ENCODE results near the gene FIBP. TPM values are rescaled to one million over a fixed set of nuclear protein-coding genes. Genes with fewer than 3 reads are reported as not detected.

The FIBP gene
- polyA plus RNA-seq, 1 experiment: 126 TPM

- POLR2A ChIA-PET: no interaction called here
- peaks cover 16% of the 10 kb centered on the region; the same call in 1 of the 2 replicates for H3K9me3 ChIP-seq (ENCODE audit: control insufficient read depth, insufficient read depth, low read length)
- DNase-seq (ENCODE audit: low read depth, low spot score): no peak
- H3K27me3 ChIP-seq (ENCODE audit: control insufficient read depth, insufficient read depth, low read length): no peaks in the 10 kb centered on the region
- CTCF ChIA-PET: no interaction called here
- peak overlapping the region; percentile 93 for H3K4me3 ChIP-seq (ENCODE audit: low read depth, low read length)
- H3K27ac ChIP-seq (ENCODE audit: low read depth, low read length): no peak overlapping the region
- no peak for TF ChIP-seq CTCF (IDR thresholded peaks at IDR 0.05; ENCODE audit: low read depth, low read length)
Measured at GRCh38 chr11:65855927-65856363, 32.3 kb downstream of the FIBP start.

GRCh38 chr11:65854852-65855837, 33.1 kb downstream of the FIBP start:
- ChIA-PET CTCF (no interaction called here), POLR2A (no interaction called here)
- DNase-seq (ENCODE audit: low read depth, low spot score): no peak
- peak overlapping the region; percentile 17; the same call in 1 of the 2 replicates for H3K4me3 ChIP-seq (ENCODE audit: low read depth, low read length)
- H3K27me3 ChIP-seq (ENCODE audit: control insufficient read depth, insufficient read depth, low read length): no peaks in the 10 kb centered on the region
- peak overlapping the region; percentile 11 for H3K27ac ChIP-seq (ENCODE audit: low read depth, low read length)
- peaks cover 18% of the 10 kb centered on the region; the same call in 1 of the 2 replicates for H3K9me3 ChIP-seq (ENCODE audit: control insufficient read depth, insufficient read depth, low read length)
- TF ChIP-seq CTCF (IDR thresholded peaks at IDR 0.05; ENCODE audit: low read depth, low read length): no peak

GRCh38 chr11:65854161-65854592, 34.1 kb downstream of the FIBP start:
- ChIA-PET CTCF (interaction anchor here (1.1 kb wide), 1 partner anchor 34 kb away, joined by 3 read pairs; the partner anchor contains the start of gene FIBP), POLR2A (no interaction called here)
- no peak overlapping the region for H3K4me3 ChIP-seq (ENCODE audit: low read depth, low read length)
- no peak overlapping the region for H3K27ac ChIP-seq (ENCODE audit: low read depth, low read length)
- no peak for TF ChIP-seq CTCF (IDR thresholded peaks at IDR 0.05; ENCODE audit: low read depth, low read length)
- H3K27me3 ChIP-seq (ENCODE audit: control insufficient read depth, insufficient read depth, low read length): no peaks in the 10 kb centered on the region
- peaks cover 18% of the 10 kb centered on the region; the same call in 1 of the 2 replicates for H3K9me3 ChIP-seq (ENCODE audit: control insufficient read depth, insufficient read depth, low read length)
- DNase-seq (ENCODE audit: low read depth, low spot score): no peak

- CTCF ChIA-PET: interaction anchor here (1.1 kb wide), 1 partner anchor 35 kb away, joined by 3 read pairs; the partner anchor contains the start of gene FIBP
- TF ChIP-seq CTCF (IDR thresholded peaks at IDR 0.05; ENCODE audit: low read depth, low read length): no peak
Measured at GRCh38 chr11:65853246-65853979, 34.9 kb downstream of the FIBP start.

More at GRCh38 chr11:65853246-65853979, 34.9 kb downstream of the FIBP start:
- POLR2A ChIA-PET: interaction anchor here (0.7 to 1.3 kb wide), 4 partner anchors 20 to 415 kb away, joined by 3 to 8 read pairs (median 3); partner anchors contain the start of genes RAB1B and SNX32
- DNase-seq (ENCODE audit: low read depth, low spot score): no peak
- no peaks in the 10 kb centered on the region for H3K27me3 ChIP-seq (ENCODE audit: control insufficient read depth, insufficient read depth, low read length)
- H3K9me3 ChIP-seq (ENCODE audit: control insufficient read depth, insufficient read depth, low read length): peaks cover 18% of the 10 kb centered on the region; the same call in 1 of the 2 replicates
- no peak overlapping the region for H3K4me3 ChIP-seq (ENCODE audit: low read depth, low read length)
- no peak overlapping the region for H3K27ac ChIP-seq (ENCODE audit: low read depth, low read length)

Measured in AG04450 (cell line).